SIG-M5 treated with dmso at 0.1 percent for 504 hours (cell line): ENCODE results near the gene FOXD4L5.
"Not testable (repeated sequence)": the region's sequence is repeated elsewhere in the genome, so short reads cannot be mapped to it uniquely, and the experiment has no call there.

Experiments
- DNase-seq: peaks from one replicate; lab custom pipeline; 2025; ENCODE audit not compliant: unreplicated experiment; lab: John Stamatoyannopoulos, UW

The FOXD4L5 gene

DNA sequence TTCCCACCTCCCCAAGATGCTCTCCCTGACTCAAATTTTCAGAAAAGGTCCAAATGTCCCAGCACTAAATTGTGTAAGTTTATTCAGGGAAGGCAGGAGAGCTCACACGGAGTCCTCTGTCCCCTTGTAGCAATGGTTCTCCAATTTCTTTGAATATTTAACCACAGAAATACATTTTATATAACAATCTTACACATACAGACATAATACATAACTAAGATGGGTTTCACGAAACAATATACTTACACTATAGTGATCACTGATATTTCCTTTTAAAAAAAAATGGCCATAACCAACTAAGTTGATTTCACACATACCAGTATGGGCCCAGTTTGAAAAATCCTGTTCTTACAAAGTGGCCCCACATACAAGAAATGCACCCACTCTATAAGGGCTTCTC is at the start of gene FOXD4L5:
FOXD4L5 (minus strand) TSS at position 101 of the 400 bp plus-strand sequence. CDS start 832 bp downstream, outside the sequence.
- not testable (repeated sequence) for DNase-seq

DNA sequence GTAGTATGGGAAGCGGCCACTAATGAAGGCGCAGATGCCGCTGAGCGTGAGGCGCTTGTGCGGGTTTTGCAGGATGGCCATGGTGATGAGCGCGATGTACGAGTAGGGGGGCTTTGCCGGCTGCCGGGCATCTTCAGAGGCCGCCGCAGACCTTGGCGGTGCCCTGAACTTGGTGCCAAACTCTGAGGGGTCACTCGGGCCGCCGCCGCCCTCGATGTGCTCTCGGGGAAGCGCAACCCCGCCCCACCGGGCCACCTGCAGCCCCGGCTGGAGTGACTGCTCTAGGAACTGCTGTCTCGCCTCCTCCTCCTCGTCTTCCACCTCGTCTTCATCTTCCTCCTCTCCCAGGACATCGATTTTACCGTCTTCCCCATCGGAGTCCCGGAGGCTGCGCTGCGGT is 1.1 kb downstream of the FOXD4L5 start:
- not testable (repeated sequence) for DNase-seq

DNA sequence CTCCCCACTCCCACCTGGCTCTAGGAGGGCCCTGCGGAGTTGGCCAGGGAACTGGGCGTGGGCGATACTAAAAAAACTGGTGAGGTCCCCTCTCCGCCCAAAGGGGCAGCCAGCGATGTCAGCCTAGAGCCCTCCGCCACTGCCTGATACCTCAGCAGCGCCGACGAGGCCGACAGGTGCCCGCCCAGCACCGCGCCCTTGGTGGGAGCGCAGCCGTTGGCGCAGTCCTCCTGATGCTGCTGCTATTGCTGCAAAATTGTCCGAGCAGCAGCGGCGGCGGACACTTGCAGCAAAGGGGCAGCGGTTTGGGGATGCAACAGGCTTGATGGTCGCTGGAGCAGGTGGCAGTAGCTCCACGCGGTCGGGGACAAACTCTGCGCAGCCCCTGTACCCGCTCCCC is 2.0 kb downstream of the FOXD4L5 start:
- DNase-seq: not testable (repeated sequence)
